ENCODE results near the gene GRK5.

Gene GRK5

GRCh38 chr10:119394657-119395279, 187.4 kb downstream of the GRK5 start:
- Histone ChIP-seq H3K27ac (ENCODE audit: low read depth, low read length) (no peak overlapping the region), H3K9ac (ENCODE audit: low read length) (no peak overlapping the region), H3K9me3 (ENCODE audit: insufficient read depth, low read length) (no peaks in the 10 kb centered on the region), H3K79me2 (ENCODE audit: insufficient read depth, low read length) (no peaks in the 10 kb centered on the region), H3K27me3 (ENCODE audit: low read length) (no peaks in the 10 kb centered on the region), H3K36me3 (ENCODE audit: low read length) (no peaks in the 10 kb centered on the region), H3F3A (ENCODE audit: insufficient read depth) (no peaks in the 10 kb centered on the region), H3K4me3 (ENCODE audit: insufficient read depth, low read length, poor library complexity, severe bottlenecking) (no peak overlapping the region), H3K9me2 (replicated peaks; ENCODE audit: insufficient read depth, low read length) (no peaks in the 10 kb centered on the region), H3K4me2 (ENCODE audit: low read depth, low read length, poor library complexity, severe bottlenecking) (no peak overlapping the region), H2AFZ (ENCODE audit: low read depth, low read length, severe bottlenecking) (no peak overlapping the region), H4K20me1 (ENCODE audit: low read depth, low read length) (no peaks in the 10 kb centered on the region)
- TF ChIP-seq, protein P1, sequence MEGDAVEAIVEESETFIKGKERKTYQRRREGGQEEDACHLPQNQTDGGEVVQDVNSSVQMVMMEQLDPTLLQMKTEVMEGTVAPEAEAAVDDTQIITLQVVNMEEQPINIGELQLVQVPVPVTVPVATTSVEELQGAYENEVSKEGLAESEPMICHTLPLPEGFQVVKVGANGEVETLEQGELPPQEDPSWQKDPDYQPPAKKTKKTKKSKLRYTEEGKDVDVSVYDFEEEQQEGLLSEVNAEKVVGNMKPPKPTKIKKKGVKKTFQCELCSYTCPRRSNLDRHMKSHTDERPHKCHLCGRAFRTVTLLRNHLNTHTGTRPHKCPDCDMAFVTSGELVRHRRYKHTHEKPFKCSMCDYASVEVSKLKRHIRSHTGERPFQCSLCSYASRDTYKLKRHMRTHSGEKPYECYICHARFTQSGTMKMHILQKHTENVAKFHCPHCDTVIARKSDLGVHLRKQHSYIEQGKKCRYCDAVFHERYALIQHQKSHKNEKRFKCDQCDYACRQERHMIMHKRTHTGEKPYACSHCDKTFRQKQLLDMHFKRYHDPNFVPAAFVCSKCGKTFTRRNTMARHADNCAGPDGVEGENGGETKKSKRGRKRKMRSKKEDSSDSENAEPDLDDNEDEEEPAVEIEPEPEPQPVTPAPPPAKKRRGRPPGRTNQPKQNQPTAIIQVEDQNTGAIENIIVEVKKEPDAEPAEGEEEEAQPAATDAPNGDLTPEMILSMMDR (IDR thresholded peaks at IDR 0.05; ENCODE audit: insufficient read depth, low read length, poor library complexity, severe bottlenecking) = no peak
- no peak for TF ChIP-seq EZH2phosphoT487 (conservative IDR thresholded peaks at IDR 0.05; ENCODE audit: low read length)

- Histone ChIP-seq H3K36me3 (ENCODE audit: low read length) (no peaks in the 10 kb centered on the region), H3K27me3 (ENCODE audit: low read length) (no peaks in the 10 kb centered on the region), H3K4me2 (ENCODE audit: low read depth, low read length, poor library complexity, severe bottlenecking) (no peak overlapping the region), H3K27ac (ENCODE audit: low read depth, low read length) (peak overlapping the region; percentile 9; the same call in 1 of the 2 replicates), H3K9me3 (ENCODE audit: insufficient read depth, low read length) (no peaks in the 10 kb centered on the region), H3K4me3 (ENCODE audit: insufficient read depth, low read length, poor library complexity, severe bottlenecking) (no peak overlapping the region), H3F3A (ENCODE audit: insufficient read depth) (no peaks in the 10 kb centered on the region), H3K79me2 (ENCODE audit: insufficient read depth, low read length) (no peaks in the 10 kb centered on the region), H3K9ac (ENCODE audit: low read length) (no peak overlapping the region), H3K9me2 (replicated peaks; ENCODE audit: insufficient read depth, low read length) (no peaks in the 10 kb centered on the region), H4K20me1 (ENCODE audit: low read depth, low read length) (no peaks in the 10 kb centered on the region), H2AFZ (ENCODE audit: low read depth, low read length, severe bottlenecking) (no peak overlapping the region)
- TF ChIP-seq EZH2phosphoT487 (conservative IDR thresholded peaks at IDR 0.05; ENCODE audit: low read length) = no peak
- TF ChIP-seq, protein P1 (IDR thresholded peaks at IDR 0.05; ENCODE audit: insufficient read depth, low read length, poor library complexity, severe bottlenecking) = no peak
Observed at GRCh38 chr10:119395280-119396007, 188.1 kb downstream of the GRK5 start.

GRCh38 chr10:119396008-119396708, 188.8 kb downstream of the GRK5 start:
- Histone ChIP-seq H3K9me3 (ENCODE audit: insufficient read depth, low read length) (no peaks in the 10 kb centered on the region), H3K9me2 (replicated peaks; ENCODE audit: insufficient read depth, low read length) (no peaks in the 10 kb centered on the region), H2AFZ (ENCODE audit: low read depth, low read length, severe bottlenecking) (no peak overlapping the region), H3K4me2 (ENCODE audit: low read depth, low read length, poor library complexity, severe bottlenecking) (peak overlapping the region; percentile 28), H3K79me2 (ENCODE audit: insufficient read depth, low read length) (no peaks in the 10 kb centered on the region), H3K27me3 (ENCODE audit: low read length) (no peaks in the 10 kb centered on the region), H3K36me3 (ENCODE audit: low read length) (no peaks in the 10 kb centered on the region), H4K20me1 (ENCODE audit: low read depth, low read length) (no peaks in the 10 kb centered on the region), H3K27ac (ENCODE audit: low read depth, low read length) (peak overlapping the region; percentile 25), H3K4me3 (ENCODE audit: insufficient read depth, low read length, poor library complexity, severe bottlenecking) (no peak overlapping the region), H3F3A (ENCODE audit: insufficient read depth) (no peaks in the 10 kb centered on the region), H3K9ac (ENCODE audit: low read length) (0 out of 2 replicates have a peak overlapping the region, but pooled peaks have one; percentile 6)
- TF ChIP-seq, protein P1 (IDR thresholded peaks at IDR 0.05; ENCODE audit: insufficient read depth, low read length, poor library complexity, severe bottlenecking) = no peak
- TF ChIP-seq EZH2phosphoT487 (conservative IDR thresholded peaks at IDR 0.05; ENCODE audit: low read length) = no peak
